Ovary (tissue), 9 donors: Measurements from ENCODE around the gene PTPRN2. TPM values are rescaled to one million over a fixed set of nuclear protein-coding genes. Genes with fewer than 3 reads are reported as not detected.

Experiments
- DNase-seq, 5 donors: peaks; one replicate each; pipeline ENCODE4 v3.0.0-alpha.2; 2019 to 2020
- H3K27ac ChIP-seq, 2 donors: fragments of 200-600 bp; one replicate each; pipeline versions ENCODE4 v1.5.1 to v1.8.0; 2019 to 2022
- H3K27me3 ChIP-seq: fragments of 200-600 bp; one replicate; pipeline ENCODE4 v1.8.0; 2022
- H3K36me3 ChIP-seq: fragments of 200-600 bp; sonication (generic); one replicate; pipeline ENCODE4 v1.5.1; 2019
- H3K4me1 ChIP-seq: one replicate; pipeline ENCODE4 v1.8.1; 2013; ENCODE audit warnings: mild to moderate bottlenecking, moderate library complexity; ENCODE audit not compliant: insufficient read depth
- H3K4me3 ChIP-seq: fragments of 200-600 bp; sonication (generic); one replicate; pipeline ENCODE4 v1.5.1; 2017
- H3K9me3 ChIP-seq, 2 donors: fragments of 200-600 bp in 1 of 2; sonication (generic) in 1 of 2; one replicate each; pipeline versions ENCODE4 v1.5.1 to v1.8.1; 2013 to 2019; ENCODE audit warnings: mild to moderate bottlenecking in 1 of 2, moderate library complexity in 1 of 2
- CTCF ChIP-seq, 3 donors: fragments of 450-650 bp in 2 of 3; fragments of 200-600 bp in 1 of 3; IDR thresholded peaks; one replicate each; pipeline versions ENCODE4 v1.5.1 to v1.8.0; 2016 to 2022; ENCODE audit warnings: antibody characterized with exemption in 3 of 3, mild to moderate bottlenecking in 1 of 3
- EP300 ChIP-seq: sonication (generic); formaldehyde crosslinking; IDR thresholded peaks from one replicate; pipeline ENCODE4 v1.6.1; 2017; ENCODE audit warnings: antibody characterized with exemption
- POLR2A ChIP-seq: fragments of 450-650 bp; IDR thresholded peaks from one replicate; pipeline ENCODE4 v1.6.1; 2017; ENCODE audit warnings: antibody characterized with exemption, mild to moderate bottlenecking, moderate library complexity
- WGBS, 3 donors: extraction: QIAGEN DNeasy Blood & Tissue Kit in 1 of 3; methylation state at CpG; one replicate each; pipeline versions ENCODE4 v1.1.5 to v1.1.7; 2013 to 2017; 5-methylcytosine and 5-hydroxymethylcytosine counted together
- intact Hi-C, 4 donors: fragments of 100-400 bp; cut with DNase I; formaldehyde crosslinking; loops; one replicate each; pipeline versions ENCODE4 v1.11.0 to v1.15.1; 2022 to 2023
- polyA plus RNA-seq, 2 donors: library from polyadenylated mRNA; stranded (reverse); fragments of 200-250 nt in 1 of 2; fragments of 350-450 nt in 1 of 2; fragmentation: Illumina TruSeq in 1 of 2; extraction: RNeasy Lipid Tissue Mini Kit (QIAGEN cat#74804) in 1 of 2; gene quantifications; one replicate each; pipeline ENCODE4 v1.2.3, GENCODE V29; 2013 to 2014
- total RNA-seq, 7 donors: library from RNA; depleted of rRNA in 2 of 7; stranded (reverse); fragments of >200 nt in 2 of 7; fragmentation: NEBNext Ultra II Directional in 3 of 7; extraction: Animal tissue kit (Norgen Biotek cat#: 25700) in 3 of 7; gene quantifications; one replicate each; pipeline versions ENCODE4 v1.1.0 to v1.2.4, GENCODE V29; 2016 to 2023
- donor health status: DM: no; HTN: no; CAD: no; lungs with moderate emphysema.
- donor health status: DM: no; HTN: no; CAD: no.
- donor health status: Bipolar disorder and iron deficiency.
- donor health status: DM: yes; HTN: yes; CAD: no.
- donor health status: DM: no; HTN: no; CAD: no.
- donor health status: DM: yes; HTN: yes; CAD: no.

Gene PTPRN2
- total and polyA plus RNA-seq, 9 donors: 3.5 to 11.1 (median 5.9) TPM

GRCh38 chr7:158439035-158439434, 148.6 kb downstream of the PTPRN2 start:
- Histone ChIP-seq H3K4me3 (no peak overlapping the region), H3K9me3 (no peaks in the 10 kb centered on the region), H3K4me1 (no peaks in the 10 kb centered on the region), H3K27me3 (no peaks in the 10 kb centered on the region), H3K27ac (no peak overlapping the region), H3K36me3 (no peaks in the 10 kb centered on the region)
- no peak for TF ChIP-seq POLR2A
- no peak for TF ChIP-seq EP300
- no peak for TF ChIP-seq CTCF (IDR thresholded peaks at IDR 0.05)
- intact Hi-C loops: no loop called here
- WGBS, 3 donors: 59 to 75% (median 70%) methylated on average over 8 of the region's 8 CpGs
- no peak for DNase-seq

GRCh38 chr7:158432369-158433341, 155.0 kb downstream of the PTPRN2 start:
- no peaks in the 10 kb centered on the region for H3K9me3 ChIP-seq
- H3K36me3 ChIP-seq: no peaks in the 10 kb centered on the region
- no peak for DNase-seq
- 7 to 8% (median 7%) methylated on average over 17 of the region's 17 CpGs for WGBS, 3 donors
- no peak overlapping the region for H3K4me3 ChIP-seq
- H3K27ac ChIP-seq: no peak overlapping the region
- intact Hi-C loops: no loop called here
- no peaks in the 10 kb centered on the region for H3K27me3 ChIP-seq
- TF ChIP-seq CTCF (IDR thresholded peaks at IDR 0.05) (no peak), EP300 (no peak), POLR2A (no peak)
- no peaks in the 10 kb centered on the region for H3K4me1 ChIP-seq

GRCh38 chr7:158431941-158432347, 155.7 kb downstream of the PTPRN2 start:
- Histone ChIP-seq H3K4me3 (no peak overlapping the region), H3K27ac (no peak overlapping the region)
- DNase-seq: peak in 4 of 5 donors; percentile 37 to 55 (median 48)

More at GRCh38 chr7:158431941-158432347, 155.7 kb downstream of the PTPRN2 start:
- intact Hi-C loops: no loop called here
- WGBS, 3 donors: 1 to 11% (median 6%) methylated on average over 14 of the region's 14 CpGs
- H3K36me3 ChIP-seq: no peaks in the 10 kb centered on the region
- H3K9me3 ChIP-seq: no peaks in the 10 kb centered on the region
- no peaks in the 10 kb centered on the region for H3K4me1 ChIP-seq
- TF ChIP-seq POLR2A (no peak), CTCF (IDR thresholded peaks at IDR 0.05) (no peak), EP300 (no peak)
- no peaks in the 10 kb centered on the region for H3K27me3 ChIP-seq
